HG03097 (cell line): ENCODE data around the gene ZSCAN10.

Experiments used
- ATAC-seq: cut with Tn5 transposase; IDR thresholded peaks from one replicate; pipeline ENCODE4 v1.9.1; 2021; ENCODE audit not compliant: unreplicated experiment, low FRiP score

The ZSCAN10 gene

DNA sequence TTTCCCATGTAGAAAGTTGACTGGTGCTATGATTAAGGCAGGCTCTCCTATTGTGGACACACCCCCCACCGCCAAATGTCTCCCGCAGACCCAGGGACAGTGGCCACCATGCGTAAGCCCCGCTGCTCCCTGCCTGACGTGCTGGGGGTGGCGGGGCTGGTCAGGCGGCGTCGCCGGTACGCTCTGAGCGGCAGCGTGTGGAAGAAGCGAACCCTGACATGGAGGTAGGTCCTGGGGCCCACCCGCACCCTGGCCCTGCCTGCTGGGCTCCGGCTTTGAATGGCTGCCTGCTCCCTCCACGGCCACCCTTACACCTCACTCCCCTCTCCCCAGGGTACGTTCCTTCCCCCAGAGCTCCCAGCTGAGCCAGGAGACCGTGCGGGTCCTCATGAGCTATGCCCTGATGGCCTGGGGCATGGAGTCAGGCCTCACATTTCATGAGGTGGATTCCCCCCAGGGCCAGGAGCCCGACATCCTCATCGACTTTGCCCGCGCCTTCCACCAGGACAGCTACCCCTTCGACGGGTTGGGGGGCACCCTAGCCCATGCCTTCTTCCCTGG is 49.1 kb downstream of the ZSCAN10 start:
- no peak for ATAC-seq

DNA sequence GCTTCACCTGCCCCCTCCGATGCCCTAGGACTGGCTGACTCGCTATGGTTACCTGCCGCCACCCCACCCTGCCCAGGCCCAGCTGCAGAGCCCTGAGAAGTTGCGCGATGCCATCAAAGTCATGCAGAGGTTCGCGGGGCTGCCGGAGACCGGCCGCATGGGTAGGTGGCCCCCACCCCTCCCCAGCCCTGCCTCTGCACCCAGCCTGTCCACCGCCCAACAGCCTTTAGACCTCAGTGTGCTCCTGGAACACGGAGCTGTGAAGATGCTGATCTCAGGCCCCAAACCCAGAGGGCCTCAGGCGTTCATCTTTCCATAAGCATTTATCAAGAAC is 51.7 kb downstream of the ZSCAN10 start:
- ATAC-seq, result no peak

DNA sequence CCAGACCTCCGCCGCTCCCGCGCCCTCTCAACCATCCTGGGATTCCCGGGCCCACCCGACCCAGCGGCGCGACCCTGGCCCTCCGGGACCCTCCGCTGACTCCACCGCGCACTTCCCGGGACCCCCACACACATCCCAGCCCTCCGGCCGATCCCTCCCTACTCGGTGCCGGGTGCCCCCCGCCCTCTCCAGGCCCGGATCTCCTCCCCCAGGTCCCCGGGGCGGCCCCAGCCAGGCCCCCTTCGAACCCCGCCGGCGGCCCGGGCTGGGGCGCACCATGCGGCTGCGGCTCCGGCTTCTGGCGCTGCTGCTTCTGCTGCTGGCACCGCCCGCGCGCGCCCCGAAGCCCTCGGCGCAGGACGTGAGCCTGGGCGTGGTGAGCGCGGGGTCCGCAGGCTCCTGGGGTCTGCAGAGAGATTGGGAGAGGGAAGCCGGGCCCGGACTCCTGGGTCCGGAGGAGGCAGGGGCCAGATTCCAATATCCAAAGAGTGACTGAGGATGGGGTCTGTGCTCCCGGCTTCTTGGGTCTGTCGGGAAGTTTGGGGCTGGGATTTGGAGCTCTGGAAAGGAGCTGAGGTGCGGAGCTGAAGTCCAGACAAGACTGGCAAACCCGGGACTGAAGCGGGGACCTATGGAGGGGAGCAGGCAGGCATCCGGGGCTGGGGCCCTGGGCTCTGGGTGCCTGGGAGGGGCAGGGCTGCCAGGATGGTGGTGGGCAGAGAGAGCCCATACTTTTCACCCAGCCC is 52.3 kb downstream of the ZSCAN10 start:
- no peak for ATAC-seq

DNA sequence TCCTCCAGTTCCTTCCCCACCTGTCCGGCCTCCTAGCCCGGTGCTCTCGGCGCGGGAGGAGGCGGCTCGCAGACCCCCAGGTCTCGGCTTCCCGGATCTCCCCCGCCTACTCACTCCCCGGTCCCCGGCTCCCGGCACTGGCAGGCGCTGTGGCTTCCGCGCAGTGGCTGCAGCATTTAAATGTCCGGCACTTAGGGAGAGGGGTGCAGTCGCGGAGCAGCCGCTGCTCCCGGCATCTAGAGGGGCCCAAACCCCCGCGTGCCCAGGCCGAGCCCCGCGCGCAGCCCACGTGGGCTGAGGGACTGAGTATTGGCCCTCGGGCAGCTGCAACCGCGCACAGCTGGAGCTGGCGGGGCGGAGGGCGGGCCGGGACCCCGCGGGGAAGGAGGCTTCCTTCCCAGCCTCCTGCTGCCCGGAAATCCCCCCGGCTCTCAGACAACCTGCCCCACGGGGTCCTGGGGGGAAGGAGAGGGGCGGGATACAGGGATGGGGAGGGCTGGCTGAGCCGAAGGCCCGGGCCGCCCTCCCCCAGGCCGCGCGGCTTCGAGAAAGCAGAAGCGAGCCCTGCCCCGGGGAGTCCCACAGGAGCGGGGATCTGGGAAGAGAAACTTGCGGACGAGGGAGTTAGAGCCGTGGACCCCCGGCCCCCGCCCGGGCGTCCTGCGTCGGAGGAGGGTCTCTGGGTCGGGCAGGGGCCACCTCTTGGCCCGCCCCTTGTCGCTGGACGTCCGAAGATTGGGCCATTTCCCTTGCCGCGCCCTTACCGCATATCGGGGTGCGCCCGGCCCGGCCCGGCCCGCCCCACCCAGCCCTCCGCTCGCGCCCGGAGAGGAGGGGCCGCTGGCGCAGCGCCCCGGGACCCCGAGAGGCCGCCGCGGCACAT is 53.1 kb downstream of the ZSCAN10 start, which contains the start of gene MMP25:
MMP25 (plus strand) TSS at position 804 of the 883 bp plus-strand sequence. CDS start 357 bp downstream, outside the sequence.
- no peak for ATAC-seq

DNA sequence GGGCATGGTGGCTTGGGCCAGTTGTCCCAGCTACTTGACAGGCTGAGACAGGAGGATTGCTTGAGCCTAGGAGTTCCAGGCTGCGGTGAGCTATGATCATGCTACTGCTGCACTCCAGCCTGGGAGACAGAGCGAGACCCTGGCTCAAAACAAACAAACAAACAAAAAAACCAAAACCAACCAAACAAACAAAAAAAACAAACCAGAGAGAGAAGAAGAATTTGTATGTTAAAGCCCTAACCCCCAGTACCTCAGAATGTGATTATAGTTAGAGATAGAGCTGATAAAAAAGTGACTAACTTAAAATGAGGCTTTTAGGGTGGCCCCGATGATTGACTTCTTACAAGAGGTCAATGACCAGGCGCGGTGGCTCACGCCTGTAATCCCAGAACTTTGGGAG is 54.4 kb downstream of the ZSCAN10 start:
- ATAC-seq, result no peak

DNA sequence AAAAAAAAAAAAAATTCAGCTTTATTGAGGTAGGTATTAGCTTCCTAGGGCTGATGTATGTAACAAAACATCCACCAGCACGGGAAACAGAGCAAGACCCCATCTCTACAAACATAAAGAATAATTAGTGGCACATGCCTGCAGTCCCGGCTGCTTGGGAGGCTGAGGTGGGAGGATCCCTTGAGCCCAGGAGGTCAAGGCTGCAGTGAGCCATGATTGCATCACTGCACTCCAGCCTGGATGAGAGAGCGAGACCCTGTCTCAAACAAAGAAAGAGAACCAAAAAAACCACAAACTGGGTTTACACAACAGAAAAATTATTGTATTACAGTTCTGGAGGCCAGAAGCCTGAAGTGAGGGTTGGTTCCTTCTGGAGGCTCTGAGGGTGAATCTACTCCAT is 56.7 kb downstream of the ZSCAN10 start:
- ATAC-seq, result no peak

DNA sequence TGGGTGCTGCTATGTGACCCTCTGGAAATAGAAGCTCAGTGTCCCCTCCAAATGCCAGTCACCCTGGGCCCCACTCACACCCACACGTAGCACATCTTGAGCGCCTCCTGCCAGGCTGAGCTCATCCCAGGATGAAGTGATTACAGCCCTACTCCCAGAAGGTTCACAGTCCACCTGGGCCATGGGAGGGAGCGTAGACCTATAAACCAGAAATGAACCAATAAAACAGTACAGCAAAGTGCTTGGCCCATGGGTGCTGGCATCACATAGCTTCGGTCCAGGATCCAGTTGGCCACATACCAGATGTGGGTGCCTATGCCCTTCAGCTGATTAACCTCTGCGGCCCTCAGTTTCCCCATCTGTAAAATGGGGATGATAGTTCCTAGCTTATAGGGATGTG is 60.2 kb downstream of the ZSCAN10 start:
- no peak for ATAC-seq
